ENCODE results near the gene ASCC1.

GRCh38 chr10:72122221-72122620, 93.9 kb downstream of the ASCC1 start:
- TF ChIP-seq, protein P1, sequence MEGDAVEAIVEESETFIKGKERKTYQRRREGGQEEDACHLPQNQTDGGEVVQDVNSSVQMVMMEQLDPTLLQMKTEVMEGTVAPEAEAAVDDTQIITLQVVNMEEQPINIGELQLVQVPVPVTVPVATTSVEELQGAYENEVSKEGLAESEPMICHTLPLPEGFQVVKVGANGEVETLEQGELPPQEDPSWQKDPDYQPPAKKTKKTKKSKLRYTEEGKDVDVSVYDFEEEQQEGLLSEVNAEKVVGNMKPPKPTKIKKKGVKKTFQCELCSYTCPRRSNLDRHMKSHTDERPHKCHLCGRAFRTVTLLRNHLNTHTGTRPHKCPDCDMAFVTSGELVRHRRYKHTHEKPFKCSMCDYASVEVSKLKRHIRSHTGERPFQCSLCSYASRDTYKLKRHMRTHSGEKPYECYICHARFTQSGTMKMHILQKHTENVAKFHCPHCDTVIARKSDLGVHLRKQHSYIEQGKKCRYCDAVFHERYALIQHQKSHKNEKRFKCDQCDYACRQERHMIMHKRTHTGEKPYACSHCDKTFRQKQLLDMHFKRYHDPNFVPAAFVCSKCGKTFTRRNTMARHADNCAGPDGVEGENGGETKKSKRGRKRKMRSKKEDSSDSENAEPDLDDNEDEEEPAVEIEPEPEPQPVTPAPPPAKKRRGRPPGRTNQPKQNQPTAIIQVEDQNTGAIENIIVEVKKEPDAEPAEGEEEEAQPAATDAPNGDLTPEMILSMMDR (IDR thresholded peaks at IDR 0.05; ENCODE audit: borderline replicate concordance, extremely low read depth, low read length, poor library complexity, severe bottlenecking): no peak
- TF ChIP-seq EZH2 (IDR thresholded peaks at IDR 0.05; ENCODE audit: borderline replicate concordance, low read depth, low read length, severe bottlenecking): no peak

Measured in DND-41 (cell line).